ENCODE results near the gene CRHR1. TPM values are rescaled to one million over a fixed set of nuclear protein-coding genes. Genes with fewer than 3 reads are reported as not detected.
A peak's percentile ranks its signal among the peaks of the same experiment; 100 is the strongest.

Gene CRHR1
- total RNA-seq, result not detected in 2 replicates

GRCh38 chr17:45784293-45784740 lies at the start of gene CRHR1:
TSS of gene CRHR1 (plus strand) at chr17:45784320. CDS start at chr17:45784545, 225 bp downstream.
- H3K27me3 ChIP-seq (ENCODE audit: control insufficient read depth, insufficient read depth, low read length), result peaks cover 41% of the 10 kb centered on the region
- FAIRE-seq (no peak), DNase-seq (ENCODE audit: low read depth) (no peak)
- TF ChIP-seq CTCF (IDR thresholded peaks at IDR 0.05; ENCODE audit: insufficient read depth, low read length, severe bottlenecking), result no peak
- H3K36me3 ChIP-seq (ENCODE audit: control insufficient read depth, insufficient read depth, low read length), result no peaks in the 10 kb centered on the region
- peak within 1 kb of the TSS; percentile 20 for H3K4me3 ChIP-seq (ENCODE audit: low read depth, low read length)

- no peak for TF ChIP-seq CTCF (IDR thresholded peaks at IDR 0.05; ENCODE audit: insufficient read depth, low read length, severe bottlenecking)
- H3K27me3 ChIP-seq (ENCODE audit: control insufficient read depth, insufficient read depth, low read length), result no peaks in the 10 kb centered on the region
- H3K4me3 ChIP-seq (ENCODE audit: low read depth, low read length), result no peak overlapping the region
- H3K36me3 ChIP-seq (ENCODE audit: control insufficient read depth, insufficient read depth, low read length), result no peaks in the 10 kb centered on the region
- FAIRE-seq, result no peak
- no peak for DNase-seq (ENCODE audit: low read depth)
Observed at GRCh38 chr17:45734598-45734997, 49.5 kb upstream of the CRHR1 start.

- H3K27me3 ChIP-seq (ENCODE audit: control insufficient read depth, insufficient read depth, low read length), result no peaks in the 10 kb centered on the region
- DNase-seq (ENCODE audit: low read depth) (peak; percentile 4), FAIRE-seq (no peak)
- no peaks in the 10 kb centered on the region for H3K36me3 ChIP-seq (ENCODE audit: control insufficient read depth, insufficient read depth, low read length)
- no peak overlapping the region for H3K4me3 ChIP-seq (ENCODE audit: low read depth, low read length)
- TF ChIP-seq CTCF (IDR thresholded peaks at IDR 0.05; ENCODE audit: insufficient read depth, low read length, severe bottlenecking), result no peak
Observed at GRCh38 chr17:45735488-45735887, 48.6 kb upstream of the CRHR1 start.

GRCh38 chr17:45739786-45740185 lies 44.3 kb upstream of the CRHR1 start:
- FAIRE-seq (no peak), DNase-seq (ENCODE audit: low read depth) (no peak)
- H3K36me3 ChIP-seq (ENCODE audit: control insufficient read depth, insufficient read depth, low read length), result no peaks in the 10 kb centered on the region
- TF ChIP-seq CTCF (IDR thresholded peaks at IDR 0.05; ENCODE audit: insufficient read depth, low read length, severe bottlenecking), result no peak
- no peak overlapping the region for H3K4me3 ChIP-seq (ENCODE audit: low read depth, low read length)
- H3K27me3 ChIP-seq (ENCODE audit: control insufficient read depth, insufficient read depth, low read length), result no peaks in the 10 kb centered on the region

- FAIRE-seq (no peak), DNase-seq (ENCODE audit: low read depth) (peak; percentile 52)
- no peaks in the 10 kb centered on the region for H3K36me3 ChIP-seq (ENCODE audit: control insufficient read depth, insufficient read depth, low read length)
- no peak overlapping the region for H3K4me3 ChIP-seq (ENCODE audit: low read depth, low read length)
- no peak for TF ChIP-seq CTCF (IDR thresholded peaks at IDR 0.05; ENCODE audit: insufficient read depth, low read length, severe bottlenecking)
- H3K27me3 ChIP-seq (ENCODE audit: control insufficient read depth, insufficient read depth, low read length), result peaks cover 4% of the 10 kb centered on the region
Observed at GRCh38 chr17:45740553-45741330, 43.4 kb upstream of the CRHR1 start.

Data from bronchial epithelial cell (primary cell).